NCI-H446 (cell line): ENCODE results near the gene NAA40.

Experiments
- DNase-seq, 2 experiments: peaks; one replicate each; lab custom pipeline; 2025; lab: John Stamatoyannopoulos, UW

Gene NAA40

GRCh38 chr11:63913866-63914830 is 24.7 kb upstream of the NAA40 start:
- DNase-seq, result no peak

- no peak for DNase-seq
Observed at GRCh38 chr11:63914896-63915691, 23.7 kb upstream of the NAA40 start.

GRCh38 chr11:63915961-63916836 is 22.6 kb upstream of the NAA40 start:
- peak in 1 of 2 experiments; percentile 46 for DNase-seq

GRCh38 chr11:63916837-63917691 is 21.7 kb upstream of the NAA40 start, which contains the start of gene RCOR2:
Gene RCOR2, minus strand, starts transcription at chr11:63917164. Its CDS starts 708 bp downstream, at chr11:63916456.
- peak; percentile 29 to 94 for DNase-seq

GRCh38 chr11:63917692-63918506 is 20.9 kb upstream of the NAA40 start:
- peak; percentile 53 to 86 for DNase-seq

GRCh38 chr11:63918507-63919191 is 20.2 kb upstream of the NAA40 start:
- DNase-seq, result peak in 1 of 2 experiments; percentile 54

- peak in 1 of 2 experiments; percentile 63 for DNase-seq
Observed at GRCh38 chr11:63919267-63920125, 19.3 kb upstream of the NAA40 start.

GRCh38 chr11:63920126-63920938 is 18.5 kb upstream of the NAA40 start:
- no peak for DNase-seq

- DNase-seq, result no peak
Observed at GRCh38 chr11:63920939-63921417, 17.8 kb upstream of the NAA40 start.

GRCh38 chr11:63922673-63923192 is 16.1 kb upstream of the NAA40 start:
- DNase-seq, result no peak

- no peak for DNase-seq
Observed at GRCh38 chr11:63923319-63923718, 15.5 kb upstream of the NAA40 start.

- no peak for DNase-seq
Observed at GRCh38 chr11:63929616-63930015, 9.2 kb upstream of the NAA40 start.

- DNase-seq, result no peak
Observed at GRCh38 chr11:63931045-63931444, 7.8 kb upstream of the NAA40 start.

- DNase-seq, result no peak
Observed at GRCh38 chr11:63931876-63932275, 6.9 kb upstream of the NAA40 start.

- DNase-seq, result no peak
Observed at GRCh38 chr11:63933459-63933858, 5.3 kb upstream of the NAA40 start.

- no peak for DNase-seq
Observed at GRCh38 chr11:63937713-63938478, 906 bp upstream of the NAA40 start.
